ENCODE results near the gene SPATA2.
A peak's percentile ranks its signal among the peaks of the same experiment; 100 is the strongest.
"Not testable (repeated sequence)": the region's sequence is repeated elsewhere in the genome, so short reads cannot be mapped to it uniquely, and the experiment has no call there.

The SPATA2 gene

GRCh38 chr20:49901588-49901987, 13.7 kb downstream of the SPATA2 start:
- DNase-seq = no peak

DNA sequence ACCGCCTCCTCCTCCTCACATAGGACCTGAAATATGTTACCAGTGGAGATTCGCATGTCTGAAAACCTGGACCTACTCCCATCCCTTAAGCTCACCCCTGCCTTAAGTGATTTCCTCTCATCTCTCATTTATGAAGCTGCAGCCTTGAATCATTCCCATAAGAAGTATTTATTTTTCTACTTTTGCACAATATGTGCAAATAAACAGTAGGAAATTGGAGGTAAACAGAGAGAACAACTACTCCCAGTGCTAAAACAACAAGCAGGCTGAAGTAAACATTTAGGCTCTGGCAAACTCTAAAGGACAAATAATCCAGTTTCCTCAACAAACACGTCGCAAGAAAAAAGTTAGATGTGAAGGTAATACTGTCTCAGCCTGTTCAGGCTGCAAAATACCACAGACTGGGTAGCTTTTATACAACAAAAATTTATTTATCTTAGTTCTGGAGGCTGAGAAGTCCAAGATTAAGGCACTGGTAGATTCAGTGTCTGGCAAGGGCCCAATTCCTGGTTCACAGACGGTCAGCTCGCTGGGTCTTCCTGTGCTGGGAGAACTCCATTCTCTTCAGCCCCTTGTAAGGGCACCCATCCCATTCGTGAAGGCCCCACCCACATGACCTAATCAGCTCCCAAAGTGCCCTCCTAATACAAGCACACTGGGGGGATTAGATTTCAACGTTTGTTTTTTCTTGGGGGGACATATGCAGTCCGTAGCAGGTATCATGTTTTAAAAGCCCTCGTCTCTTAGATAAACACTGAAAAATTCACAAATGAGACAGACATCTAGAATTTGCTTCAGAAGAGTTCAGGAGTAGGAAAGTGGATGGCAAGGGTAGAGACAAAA, 15.6 kb downstream of the SPATA2 start:
- DNase-seq = no peak

- DNase-seq = no peak
Observed at GRCh38 chr20:49896204-49896603, 19.1 kb downstream of the SPATA2 start.

DNA sequence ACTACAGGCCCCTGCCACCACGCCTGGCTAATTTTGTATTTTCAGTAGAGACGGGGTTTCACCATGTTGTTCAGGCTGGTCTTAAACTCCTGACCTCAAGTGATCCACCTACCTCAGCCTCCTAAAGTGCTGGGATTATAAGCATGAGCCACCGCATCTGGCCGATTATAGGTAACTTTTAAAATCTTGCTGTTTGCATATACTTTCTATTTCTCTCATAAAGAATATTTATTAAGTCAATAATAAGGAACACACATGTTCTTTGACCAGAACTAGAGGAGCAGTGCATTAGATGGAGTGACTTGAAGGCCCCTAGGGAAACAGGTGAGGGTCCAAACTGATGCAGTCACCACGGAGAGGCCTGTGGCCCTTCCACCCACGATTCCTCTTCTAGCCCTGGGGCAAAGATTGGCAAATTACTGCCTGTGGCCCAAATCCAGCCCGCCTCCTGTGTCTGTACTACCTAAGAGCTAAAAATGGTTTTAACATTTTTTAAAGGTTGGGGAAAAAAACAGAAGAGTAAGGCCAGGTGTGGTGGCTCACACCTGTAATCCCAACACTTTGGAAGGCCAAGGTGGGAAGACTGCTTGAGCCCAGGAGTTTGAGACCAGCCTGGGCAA, 19.7 kb downstream of the SPATA2 start:
- DNase-seq = not testable (repeated sequence)

GRCh38 chr20:49894073-49894470, 21.3 kb downstream of the SPATA2 start:
- no peak for DNase-seq

GRCh38 chr20:49893242-49894072, 21.9 kb downstream of the SPATA2 start:
- DNase-seq = no peak

- DNase-seq = no peak
Observed at GRCh38 chr20:49892817-49893216, 22.5 kb downstream of the SPATA2 start.

GRCh38 chr20:49892260-49892659, 23.1 kb downstream of the SPATA2 start:
- DNase-seq = no peak

DNA sequence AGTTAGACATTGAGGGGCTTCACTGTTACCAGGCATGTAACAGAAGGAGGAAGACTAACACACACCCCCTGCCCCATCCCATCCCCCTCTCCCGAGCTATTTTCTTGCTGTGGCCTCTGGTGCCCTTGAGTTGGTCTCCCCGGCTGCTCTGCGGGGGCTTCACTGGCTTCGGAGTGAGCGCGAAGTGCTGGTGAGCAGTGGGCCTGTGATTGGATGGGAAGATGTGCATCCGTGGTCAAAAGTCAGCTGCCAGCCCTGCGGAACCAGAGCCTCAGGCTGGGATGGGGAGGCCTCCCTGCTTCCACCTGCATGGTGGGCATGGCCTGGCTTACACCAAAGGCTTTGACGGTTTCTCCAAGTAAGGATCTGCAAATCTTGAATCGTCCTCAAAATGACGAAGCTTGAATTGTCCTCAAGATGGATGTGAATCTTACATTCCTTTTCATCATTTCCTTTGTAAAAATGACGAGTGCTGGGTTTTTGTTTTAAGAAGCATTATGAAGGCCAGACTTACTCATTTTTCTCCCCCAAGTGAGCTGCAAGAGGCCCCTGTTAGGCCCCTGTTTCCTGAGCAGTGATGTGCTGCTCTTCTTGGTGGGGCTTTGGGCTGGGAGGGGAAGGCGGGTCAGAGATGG, 23.7 kb downstream of the SPATA2 start:
- no peak for DNase-seq

DNA sequence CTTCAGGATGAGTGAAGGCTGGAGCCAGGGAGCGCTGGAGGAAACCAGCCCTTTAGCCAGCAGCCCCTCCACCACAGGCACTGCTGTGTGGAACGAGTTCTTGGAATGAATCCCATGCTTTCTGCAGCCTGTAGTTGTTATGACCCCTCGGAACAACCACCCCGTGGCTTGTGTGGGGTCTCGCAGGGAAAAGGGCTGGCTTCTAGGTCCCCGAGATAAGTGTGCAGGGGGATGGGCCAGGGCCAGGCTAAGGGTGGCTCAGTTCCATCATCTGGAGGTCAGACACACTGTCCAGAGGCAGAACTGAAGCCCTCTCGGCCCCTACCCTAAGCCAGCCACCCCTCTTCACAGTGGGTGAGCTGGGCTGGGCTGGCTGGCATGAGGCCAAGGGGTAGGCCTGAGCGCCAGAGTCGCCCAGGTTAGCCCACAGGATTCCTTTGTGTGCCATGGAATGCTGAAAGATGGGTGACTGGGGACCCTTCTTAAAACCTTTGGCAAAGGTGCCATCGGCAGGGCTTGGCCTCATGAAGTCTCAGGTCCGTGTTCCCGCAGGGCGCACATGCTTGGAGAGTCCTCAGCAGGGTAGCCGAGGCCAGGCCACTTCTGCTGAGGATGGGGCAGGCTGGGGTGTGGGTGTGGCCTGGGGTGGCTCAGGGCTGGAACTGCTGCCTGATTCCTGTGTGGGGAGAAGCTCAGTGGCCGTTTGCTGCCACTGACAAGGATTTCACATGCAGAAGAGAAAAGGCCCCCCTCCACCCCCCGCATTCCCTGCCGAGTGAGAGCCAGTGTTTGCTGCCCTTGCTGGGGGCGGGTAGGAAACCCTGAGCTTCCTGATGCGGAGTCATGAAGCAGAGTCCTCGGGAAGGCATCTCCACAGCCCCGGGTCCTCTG, 24.6 kb downstream of the SPATA2 start:
- no peak for DNase-seq

DNA sequence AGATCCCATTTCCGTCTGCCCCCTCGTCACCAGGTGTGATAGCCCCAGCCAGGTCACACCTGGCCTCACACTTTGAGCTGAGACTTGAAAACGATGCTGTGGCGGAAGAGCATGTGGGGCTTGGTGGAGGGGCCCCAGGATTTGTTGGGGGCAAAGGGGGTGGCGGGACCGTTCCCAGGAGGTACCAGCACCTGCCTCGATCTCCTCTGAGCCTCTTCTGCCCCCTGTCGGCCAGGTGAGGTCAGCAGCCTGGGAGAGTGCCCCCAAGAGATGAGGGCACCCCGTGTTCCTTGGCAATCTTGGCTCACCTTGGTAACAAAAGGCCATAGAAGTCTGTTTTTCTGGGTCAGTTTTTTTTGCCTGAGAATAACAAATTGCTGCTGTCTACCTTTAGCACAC, 25.4 kb downstream of the SPATA2 start:
- DNase-seq = no peak

DNA sequence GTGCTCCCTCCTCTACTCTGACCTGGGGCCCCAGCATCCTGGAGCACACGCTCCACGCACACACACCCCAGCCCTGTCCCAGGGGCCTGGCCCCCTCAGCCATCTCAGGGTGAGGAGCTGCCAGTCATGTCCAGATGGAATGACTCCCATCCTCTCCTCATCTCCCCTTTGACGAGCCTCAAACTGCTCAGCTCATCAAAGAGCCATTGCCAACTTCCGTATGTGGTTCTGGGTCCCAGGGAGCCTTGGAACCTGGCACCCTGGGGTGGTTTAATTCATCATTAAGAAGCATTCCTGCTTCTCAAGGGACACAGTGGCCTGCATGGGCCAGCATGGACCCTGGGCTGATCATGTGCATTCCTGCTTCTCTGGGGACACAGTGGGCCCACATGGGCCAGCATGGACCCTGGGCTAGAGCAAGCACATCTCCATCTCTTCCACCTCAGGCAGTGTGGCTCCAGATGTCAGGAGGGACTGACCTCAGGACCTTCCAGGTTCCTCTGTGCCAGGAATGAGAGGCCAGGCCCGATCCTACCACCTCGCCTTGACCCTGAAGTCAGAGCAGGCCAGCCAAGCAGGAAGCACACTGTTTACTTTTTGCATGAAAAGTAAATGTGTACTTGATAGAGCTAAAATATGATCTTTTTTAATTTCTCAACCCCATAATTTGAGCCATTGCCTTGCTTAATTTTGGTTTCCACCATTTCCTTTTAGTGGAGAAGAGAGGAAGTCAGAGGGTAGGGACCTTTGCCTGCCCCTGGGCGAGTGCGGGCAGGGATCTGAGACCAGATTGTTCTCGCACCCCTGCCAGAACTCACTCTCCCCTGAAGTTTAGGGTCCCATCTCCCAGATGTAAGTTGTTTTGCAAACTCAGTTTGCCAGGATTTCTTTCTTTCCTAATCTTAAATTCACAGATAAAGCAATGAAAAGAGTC, 26.1 kb downstream of the SPATA2 start:
- DNase-seq = no peak

DNA sequence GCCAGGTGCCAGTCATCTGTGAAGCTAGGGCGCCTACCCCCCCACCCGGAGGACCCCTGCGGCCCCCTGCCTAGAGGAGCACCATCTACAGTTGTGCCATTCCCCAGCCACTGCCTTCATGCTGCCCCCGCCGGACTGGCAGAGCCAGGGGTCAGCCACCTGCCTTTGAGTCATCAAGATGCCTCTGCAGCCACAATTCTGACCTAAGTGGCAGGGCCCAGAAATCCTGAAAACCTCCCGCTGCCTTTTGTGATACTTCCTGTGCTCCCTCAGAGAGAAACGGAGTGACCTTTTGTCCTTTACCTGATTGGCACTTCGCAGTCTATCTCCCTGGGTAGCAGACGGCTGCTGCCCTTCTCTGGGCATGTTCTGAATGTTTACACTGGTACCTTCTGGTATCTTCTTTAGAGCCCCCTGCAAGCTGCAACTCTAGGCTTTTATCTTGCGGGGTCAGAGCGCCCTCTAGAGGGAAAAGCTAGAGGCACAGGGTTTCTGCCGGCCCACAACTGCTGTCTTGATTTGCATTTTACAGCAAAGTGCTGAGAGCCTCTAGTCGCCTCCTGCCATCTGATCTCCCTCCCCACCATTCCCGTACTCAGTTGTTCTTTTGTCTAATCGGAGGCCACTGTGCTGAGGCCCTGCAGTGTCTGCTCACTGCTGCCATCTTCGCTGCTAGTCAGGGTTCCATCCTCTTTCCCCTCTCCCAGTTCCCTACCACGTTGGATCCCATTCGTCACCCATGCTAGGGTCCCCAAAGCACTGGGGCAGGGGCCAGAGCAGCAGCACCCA, 26.9 kb downstream of the SPATA2 start:
- peak; percentile 46 for DNase-seq

DNA sequence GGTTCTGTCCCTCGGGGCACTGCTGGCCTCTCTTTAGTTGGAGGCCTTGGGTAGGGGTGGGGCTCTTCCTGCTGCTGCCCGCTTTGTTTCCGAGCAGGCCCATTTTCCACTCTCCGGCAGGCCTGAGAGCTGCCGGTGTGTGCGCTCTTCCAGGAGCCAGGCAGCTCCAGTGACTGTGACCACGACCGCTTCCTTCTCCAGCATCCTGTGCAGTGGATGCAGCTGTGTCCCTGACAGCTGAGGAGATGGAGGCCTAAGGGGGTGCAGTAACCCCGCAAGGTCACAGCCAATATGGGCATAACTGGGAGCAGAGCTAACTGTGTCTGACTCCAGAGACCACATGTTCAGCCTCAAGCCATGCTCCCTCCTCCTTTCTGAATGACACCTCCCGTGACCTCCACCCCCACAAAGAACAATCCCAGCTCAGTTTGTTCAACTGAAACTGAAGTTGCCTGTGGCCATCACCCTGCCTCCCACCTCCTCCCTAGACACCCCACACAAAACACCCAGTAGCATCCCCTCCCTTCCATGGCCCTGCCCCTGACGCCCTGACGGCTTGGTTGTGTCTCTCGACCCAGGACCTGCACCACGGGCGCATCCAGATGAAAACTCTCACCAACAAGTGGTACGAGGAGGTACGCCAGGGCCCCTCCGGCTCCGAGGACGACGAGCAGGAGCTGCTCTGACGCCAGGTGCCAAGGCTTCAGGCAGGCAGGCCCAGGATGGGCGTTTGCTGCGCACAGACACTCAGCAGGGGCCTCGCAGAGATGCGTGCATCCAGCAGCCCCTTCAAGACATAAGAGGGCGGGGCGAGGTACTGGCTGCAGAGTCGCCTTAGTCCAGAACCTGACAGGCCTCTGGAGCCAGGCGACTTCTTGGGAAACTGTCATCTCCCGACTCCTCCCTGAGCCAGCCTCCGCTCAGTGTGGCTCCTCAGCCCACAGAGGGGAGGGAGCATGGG, 27.8 kb downstream of the SPATA2 start:
- no peak for DNase-seq

- no peak for DNase-seq
Observed at GRCh38 chr20:49886571-49887213, 28.6 kb downstream of the SPATA2 start.

DNA sequence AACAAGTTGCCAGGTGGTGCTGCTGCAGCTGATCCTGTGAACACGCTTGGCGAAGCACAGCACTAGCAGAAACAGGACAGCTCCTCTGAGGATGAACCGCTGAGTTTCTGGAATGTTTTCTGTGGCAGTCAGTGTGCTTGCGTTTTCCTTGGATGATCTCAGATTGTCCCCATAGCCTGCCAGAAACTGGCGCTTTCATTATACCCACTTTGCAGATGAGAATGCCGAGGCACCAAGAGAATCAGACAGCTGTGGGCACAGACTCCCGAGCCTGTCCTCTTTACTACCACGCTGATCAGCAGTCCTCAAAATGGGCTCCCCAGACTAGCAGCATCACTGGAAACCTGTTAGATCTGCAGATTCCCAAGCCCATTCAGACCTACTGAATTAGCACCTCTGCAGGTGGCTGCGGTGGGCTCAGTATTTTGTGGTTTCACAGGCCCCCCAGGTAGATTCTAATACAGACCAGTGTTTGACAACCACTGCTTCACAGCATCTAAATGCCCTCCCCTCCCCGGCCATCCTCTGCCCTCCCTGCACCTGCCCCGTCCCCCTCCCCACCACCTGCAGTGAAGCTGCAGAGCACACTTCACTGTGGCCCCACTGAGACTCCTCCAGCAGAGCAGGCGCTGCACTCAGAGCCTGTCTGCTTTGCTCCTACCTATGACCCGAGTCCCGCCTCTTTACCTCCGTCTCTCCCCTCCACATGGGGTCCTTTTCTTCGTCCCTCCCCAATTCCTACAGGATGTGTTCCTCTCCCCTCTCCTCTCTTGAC, 29.6 kb downstream of the SPATA2 start:
- DNase-seq = no peak

GRCh38 chr20:49883246-49883802, 32.0 kb downstream of the SPATA2 start:
- no peak for DNase-seq
